Vagina (tissue), 2 donors: ENCODE results near the gene TENM4.

Experiments used
- POLR2A ChIP-seq, 2 donors: fragments of 450-650 bp; IDR thresholded peaks; one replicate each; pipeline ENCODE4 v1.6.1; 2017; ENCODE audit warnings: antibody characterized with exemption in 2 of 2, mild to moderate bottlenecking in 2 of 2, moderate library complexity in 2 of 2
- POLR2AphosphoS5 ChIP-seq, 2 donors: sonication (generic); formaldehyde crosslinking; IDR thresholded peaks; one replicate each; pipeline ENCODE4 v1.9.0; 2017; ENCODE audit warnings: antibody characterized with exemption in 2 of 2, mild to moderate bottlenecking in 2 of 2, low read depth in 1 of 2; ENCODE audit not compliant: insufficient read depth in 1 of 2
- TF ChIP-seq, protein P1 (sequence below), 3 experiments: fragments of 450-650 bp in 2 of 3; fragments of 200-600 bp in 1 of 3; sonication (generic) in 1 of 3; IDR thresholded peaks; one replicate each; pipeline ENCODE4 v1.5.1; 2017 to 2019; ENCODE audit warnings: antibody characterized with exemption in 3 of 3, mild to moderate bottlenecking in 2 of 3, moderate library complexity in 2 of 3

- TF ChIP-seq POLR2A (IDR thresholded peaks at IDR 0.05) (no peak), POLR2AphosphoS5 (IDR thresholded peaks at IDR 0.05; ENCODE audit: insufficient read depth in 1 of 2, low read depth in 1 of 2) (no peak)
- TF ChIP-seq, protein P1, sequence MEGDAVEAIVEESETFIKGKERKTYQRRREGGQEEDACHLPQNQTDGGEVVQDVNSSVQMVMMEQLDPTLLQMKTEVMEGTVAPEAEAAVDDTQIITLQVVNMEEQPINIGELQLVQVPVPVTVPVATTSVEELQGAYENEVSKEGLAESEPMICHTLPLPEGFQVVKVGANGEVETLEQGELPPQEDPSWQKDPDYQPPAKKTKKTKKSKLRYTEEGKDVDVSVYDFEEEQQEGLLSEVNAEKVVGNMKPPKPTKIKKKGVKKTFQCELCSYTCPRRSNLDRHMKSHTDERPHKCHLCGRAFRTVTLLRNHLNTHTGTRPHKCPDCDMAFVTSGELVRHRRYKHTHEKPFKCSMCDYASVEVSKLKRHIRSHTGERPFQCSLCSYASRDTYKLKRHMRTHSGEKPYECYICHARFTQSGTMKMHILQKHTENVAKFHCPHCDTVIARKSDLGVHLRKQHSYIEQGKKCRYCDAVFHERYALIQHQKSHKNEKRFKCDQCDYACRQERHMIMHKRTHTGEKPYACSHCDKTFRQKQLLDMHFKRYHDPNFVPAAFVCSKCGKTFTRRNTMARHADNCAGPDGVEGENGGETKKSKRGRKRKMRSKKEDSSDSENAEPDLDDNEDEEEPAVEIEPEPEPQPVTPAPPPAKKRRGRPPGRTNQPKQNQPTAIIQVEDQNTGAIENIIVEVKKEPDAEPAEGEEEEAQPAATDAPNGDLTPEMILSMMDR (IDR thresholded peaks at IDR 0.05) = no peak
Measured at GRCh38 chr11:79348976-79349682, 91.7 kb downstream of the TENM4 start.
